Lower leg skin (tissue), 4 donors: ENCODE measurements around the gene EFCAB7. TPM values are rescaled to one million over a fixed set of nuclear protein-coding genes. Genes with fewer than 3 reads are reported as not detected.
A peak's percentile ranks its signal among the peaks of the same experiment; 100 is the strongest.

Experiments used
- DNase-seq, 2 donors: peaks; one replicate each; pipeline ENCODE4 v3.0.0-alpha.2; 2019; ENCODE audit warnings: low spot score in 2 of 2
- H3K4me3 ChIP-seq: fragments of 200-600 bp; sonication (generic); 2 replicates; pipeline ENCODE4 v1.5.1; 2017; ENCODE audit warnings: mild to moderate bottlenecking, low read depth; ENCODE audit not compliant: poor library complexity, severe bottlenecking
- POLR2A ChIP-seq, 2 donors: fragments of 450-650 bp; IDR thresholded peaks; one replicate each; pipeline ENCODE4 v1.6.1; 2016 to 2017; ENCODE audit warnings: antibody characterized with exemption in 2 of 2, mild to moderate bottlenecking in 1 of 2, moderate library complexity in 1 of 2
- WGBS, 2 donors: methylation state at CpG; one replicate each; pipeline ENCODE4 v1.1.5; 2018; 5-methylcytosine and 5-hydroxymethylcytosine counted together
- intact Hi-C: fragments of 100-400 bp; cut with DNase I; formaldehyde crosslinking; loops from one replicate; pipeline ENCODE4 v1.15.0; 2023; ENCODE audit warnings: low total_unique reads
- total RNA-seq, 4 donors: library from RNA; depleted of rRNA; stranded (reverse); fragments of >200 nt; gene quantifications; one replicate each; pipeline ENCODE4 v1.1.0, GENCODE V29; 2016
- TF ChIP-seq, protein P1 (sequence below), 3 donors: fragments of 450-650 bp; IDR thresholded peaks; one replicate each; pipeline ENCODE4 v1.5.1; 2016; ENCODE audit warnings: antibody characterized with exemption in 3 of 3, mild to moderate bottlenecking in 3 of 3, moderate library complexity in 2 of 3

EFCAB7 gene
- total RNA-seq, 4 donors from 2014 or later, result 3.2 to 10.9 (median 7.1) TPM

DNA sequence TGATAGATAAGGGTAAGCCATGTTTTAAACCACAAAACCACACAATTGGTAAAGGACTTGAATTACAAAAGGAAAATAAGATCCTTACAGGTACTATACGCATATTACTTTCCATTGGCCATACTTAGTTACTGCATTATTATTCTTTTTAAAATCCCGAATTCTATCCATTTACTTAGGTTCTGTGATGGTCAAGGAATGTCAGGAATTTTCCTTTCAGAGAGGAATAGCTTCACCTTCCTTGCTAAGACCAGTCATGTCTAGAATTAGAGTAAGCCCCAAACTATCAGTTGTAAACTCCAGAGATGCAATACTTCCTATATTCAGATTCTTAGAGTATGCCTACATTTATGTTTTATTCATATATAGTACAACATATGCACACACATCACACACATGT is 13.7 kb downstream of the EFCAB7 start:
- WGBS, 2 donors, result 87 to 95% methylated on average over 2 of the region's 2 CpGs
- intact Hi-C loops, result no loop called here
- H3K4me3 ChIP-seq, result no peak overlapping the region
- no peak for DNase-seq
- TF ChIP-seq POLR2A (IDR thresholded peaks at IDR 0.05), result no peak
- TF ChIP-seq, protein P1, sequence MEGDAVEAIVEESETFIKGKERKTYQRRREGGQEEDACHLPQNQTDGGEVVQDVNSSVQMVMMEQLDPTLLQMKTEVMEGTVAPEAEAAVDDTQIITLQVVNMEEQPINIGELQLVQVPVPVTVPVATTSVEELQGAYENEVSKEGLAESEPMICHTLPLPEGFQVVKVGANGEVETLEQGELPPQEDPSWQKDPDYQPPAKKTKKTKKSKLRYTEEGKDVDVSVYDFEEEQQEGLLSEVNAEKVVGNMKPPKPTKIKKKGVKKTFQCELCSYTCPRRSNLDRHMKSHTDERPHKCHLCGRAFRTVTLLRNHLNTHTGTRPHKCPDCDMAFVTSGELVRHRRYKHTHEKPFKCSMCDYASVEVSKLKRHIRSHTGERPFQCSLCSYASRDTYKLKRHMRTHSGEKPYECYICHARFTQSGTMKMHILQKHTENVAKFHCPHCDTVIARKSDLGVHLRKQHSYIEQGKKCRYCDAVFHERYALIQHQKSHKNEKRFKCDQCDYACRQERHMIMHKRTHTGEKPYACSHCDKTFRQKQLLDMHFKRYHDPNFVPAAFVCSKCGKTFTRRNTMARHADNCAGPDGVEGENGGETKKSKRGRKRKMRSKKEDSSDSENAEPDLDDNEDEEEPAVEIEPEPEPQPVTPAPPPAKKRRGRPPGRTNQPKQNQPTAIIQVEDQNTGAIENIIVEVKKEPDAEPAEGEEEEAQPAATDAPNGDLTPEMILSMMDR (IDR thresholded peaks at IDR 0.05), result no peak

DNA sequence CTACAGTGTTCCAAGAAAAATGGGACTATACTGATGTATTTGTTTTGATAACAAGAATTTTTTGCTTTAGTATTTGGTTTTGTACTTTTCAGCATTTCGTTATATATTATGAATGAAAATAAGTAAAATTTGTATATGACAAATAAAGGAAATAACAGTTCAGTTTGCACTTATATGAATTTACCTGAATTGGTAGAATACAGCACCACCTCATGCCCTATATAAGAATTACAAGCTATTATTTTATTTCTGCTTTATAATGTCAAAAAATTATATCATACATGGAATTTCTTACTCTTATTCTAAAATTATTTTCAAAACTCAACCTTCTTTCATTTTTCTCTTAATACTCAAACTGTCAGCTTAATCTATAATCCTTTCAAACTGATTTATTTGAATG is 14.6 kb downstream of the EFCAB7 start:
- H3K4me3 ChIP-seq, result no peak overlapping the region
- no peak for DNase-seq
- 81 to 86% methylated on average over 1 of the region's 1 CpG for WGBS, 2 donors
- intact Hi-C loops, result no loop called here
- TF ChIP-seq POLR2A (IDR thresholded peaks at IDR 0.05), result no peak
- TF ChIP-seq, protein P1 (IDR thresholded peaks at IDR 0.05), result no peak

DNA sequence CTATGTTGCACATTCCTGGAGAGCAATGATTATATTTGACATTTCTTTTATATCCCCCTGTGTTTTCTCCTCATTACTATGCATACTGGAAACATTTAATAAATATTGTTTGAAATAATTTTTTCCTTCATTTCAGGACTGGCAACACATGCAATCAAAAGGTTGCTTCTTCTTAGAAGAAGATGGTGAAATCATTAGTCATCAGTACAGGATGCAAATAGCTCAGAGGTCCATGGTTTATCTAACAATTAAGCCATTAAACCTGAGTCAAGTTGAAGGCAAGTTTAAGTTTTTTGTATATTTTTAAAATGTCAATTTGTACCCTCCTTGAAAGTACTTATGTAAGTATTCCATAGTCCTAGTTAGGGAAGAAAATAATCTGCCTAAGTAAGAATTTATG is 22.5 kb downstream of the EFCAB7 start:
- DNase-seq, result no peak
- H3K4me3 ChIP-seq, result no peak overlapping the region
- intact Hi-C loops, result no loop called here
- TF ChIP-seq, protein P1 (IDR thresholded peaks at IDR 0.05), result no peak
- TF ChIP-seq POLR2A (IDR thresholded peaks at IDR 0.05), result no peak

DNA sequence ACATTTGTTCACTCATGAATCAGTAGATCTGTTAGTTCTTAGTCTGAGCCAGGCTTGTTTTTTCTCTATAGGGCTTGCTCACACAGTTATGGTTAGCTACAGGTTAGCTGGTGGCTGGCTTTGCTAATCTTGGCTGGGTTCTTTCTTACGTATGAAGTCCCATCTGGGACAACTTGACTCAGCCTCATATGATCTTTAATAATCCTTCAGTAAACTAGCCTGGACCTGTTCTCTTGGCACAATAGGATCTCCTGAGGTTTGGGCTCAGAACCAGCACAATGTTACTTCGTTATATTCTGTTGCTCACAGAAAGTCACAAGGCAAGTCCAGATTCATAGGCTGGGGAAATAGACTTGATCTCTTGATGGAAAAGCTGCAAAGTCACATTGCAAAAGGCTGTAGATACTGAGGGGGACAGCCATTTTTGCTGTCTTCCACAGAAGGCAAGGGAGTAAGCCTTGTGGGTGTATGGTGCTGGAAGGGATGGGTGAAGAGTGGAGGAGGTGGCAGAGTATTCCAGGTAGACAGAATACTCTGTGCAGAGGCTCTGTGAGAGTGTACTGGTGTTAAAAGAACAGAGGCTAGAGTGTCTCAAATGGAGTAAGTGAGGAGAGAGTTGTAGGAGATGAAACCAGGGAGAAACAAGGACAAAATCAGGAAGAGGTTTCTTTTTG is 24.4 kb downstream of the EFCAB7 start:
- H3K4me3 ChIP-seq, result no peak overlapping the region
- DNase-seq, result peak in 1 of 2 donors; percentile 69
- 26 to 52% methylated on average over 2 of the region's 2 CpGs for WGBS, 2 donors
- intact Hi-C loops, result no loop called here
- TF ChIP-seq POLR2A (IDR thresholded peaks at IDR 0.05), result no peak
- TF ChIP-seq, protein P1 (IDR thresholded peaks at IDR 0.05), result no peak

DNA sequence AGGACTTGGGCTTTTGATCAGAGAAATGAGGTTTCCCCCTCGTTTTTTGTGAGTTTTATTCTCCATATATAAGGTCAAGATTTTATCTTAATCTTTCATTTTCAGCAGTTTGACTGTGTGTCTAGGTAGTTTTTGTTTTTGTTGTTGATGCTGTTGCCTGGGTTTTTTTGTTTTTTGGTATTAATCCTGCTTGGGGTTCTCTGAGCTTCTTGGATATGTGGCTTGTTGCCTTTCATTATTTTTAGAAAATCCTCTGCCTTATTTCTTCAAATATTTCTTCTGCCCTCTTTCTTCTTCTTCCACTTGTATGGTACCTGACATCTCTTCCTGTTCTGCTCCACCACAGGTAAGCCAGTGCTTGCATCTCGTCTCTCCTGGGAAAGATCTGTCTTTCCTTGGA is 25.0 kb downstream of the EFCAB7 start:
- no peak overlapping the region for H3K4me3 ChIP-seq
- TF ChIP-seq, protein P1 (IDR thresholded peaks at IDR 0.05), result no peak
- TF ChIP-seq POLR2A (IDR thresholded peaks at IDR 0.05), result no peak
- 73 to 75% methylated on average over 2 of the region's 2 CpGs for WGBS, 2 donors
- no peak for DNase-seq
- intact Hi-C loops, result no loop called here

DNA sequence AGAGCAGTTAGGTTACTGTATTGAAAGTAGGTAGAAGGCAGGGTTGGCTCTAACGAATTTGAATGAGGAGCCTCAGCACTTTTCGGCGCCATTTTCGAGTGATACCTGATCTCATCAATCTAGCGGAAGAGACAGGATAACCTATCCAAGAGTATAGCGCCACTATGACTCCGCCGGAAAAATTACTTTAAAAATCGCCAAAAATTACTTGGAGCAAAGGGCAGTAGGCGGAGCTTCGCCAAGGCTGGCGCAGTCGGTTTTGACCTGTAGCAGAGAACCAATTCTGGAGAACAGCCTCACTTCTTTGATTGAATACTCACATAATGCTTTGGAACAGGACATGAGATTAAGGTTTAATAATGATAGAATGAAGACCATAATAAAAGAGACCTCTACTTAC is 25.6 kb downstream of the EFCAB7 start:
- intact Hi-C loops, result no loop called here
- no peak for DNase-seq
- no peak overlapping the region for H3K4me3 ChIP-seq
- WGBS, 2 donors, result 90 to 95% methylated on average over 13 of the region's 13 CpGs
- TF ChIP-seq POLR2A (IDR thresholded peaks at IDR 0.05), result no peak
- TF ChIP-seq, protein P1 (IDR thresholded peaks at IDR 0.05), result no peak
